ENCODE measurements around the gene HSPD1. TPM values are rescaled to one million over a fixed set of nuclear protein-coding genes. Genes with fewer than 3 reads are reported as not detected.

HSPD1 gene
- total RNA-seq, 4 donors from 2014 or later, result 120 to 145 (median 144) TPM

DNA sequence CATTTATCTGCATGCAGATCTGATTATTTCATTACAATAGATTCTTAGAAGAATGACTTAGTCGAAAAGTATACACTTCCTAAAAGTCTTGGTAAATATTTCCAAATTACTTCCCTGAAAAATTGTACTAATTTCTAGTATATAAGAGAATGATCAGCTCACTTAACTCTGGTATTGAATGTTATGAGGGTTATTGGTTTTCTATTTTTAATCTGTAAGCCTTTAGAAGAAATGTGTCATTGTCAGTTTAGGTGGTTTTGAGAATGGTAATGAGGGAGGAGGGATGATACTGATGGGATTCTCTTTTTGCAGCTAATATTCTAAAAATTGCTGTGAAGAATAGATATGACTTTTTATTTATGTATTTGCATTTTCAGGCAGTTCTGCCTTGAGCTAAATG, 40.1 kb upstream of the HSPD1 start:
- TF ChIP-seq EP300 (IDR thresholded peaks at IDR 0.05), result no peak
- TF ChIP-seq, protein P1, sequence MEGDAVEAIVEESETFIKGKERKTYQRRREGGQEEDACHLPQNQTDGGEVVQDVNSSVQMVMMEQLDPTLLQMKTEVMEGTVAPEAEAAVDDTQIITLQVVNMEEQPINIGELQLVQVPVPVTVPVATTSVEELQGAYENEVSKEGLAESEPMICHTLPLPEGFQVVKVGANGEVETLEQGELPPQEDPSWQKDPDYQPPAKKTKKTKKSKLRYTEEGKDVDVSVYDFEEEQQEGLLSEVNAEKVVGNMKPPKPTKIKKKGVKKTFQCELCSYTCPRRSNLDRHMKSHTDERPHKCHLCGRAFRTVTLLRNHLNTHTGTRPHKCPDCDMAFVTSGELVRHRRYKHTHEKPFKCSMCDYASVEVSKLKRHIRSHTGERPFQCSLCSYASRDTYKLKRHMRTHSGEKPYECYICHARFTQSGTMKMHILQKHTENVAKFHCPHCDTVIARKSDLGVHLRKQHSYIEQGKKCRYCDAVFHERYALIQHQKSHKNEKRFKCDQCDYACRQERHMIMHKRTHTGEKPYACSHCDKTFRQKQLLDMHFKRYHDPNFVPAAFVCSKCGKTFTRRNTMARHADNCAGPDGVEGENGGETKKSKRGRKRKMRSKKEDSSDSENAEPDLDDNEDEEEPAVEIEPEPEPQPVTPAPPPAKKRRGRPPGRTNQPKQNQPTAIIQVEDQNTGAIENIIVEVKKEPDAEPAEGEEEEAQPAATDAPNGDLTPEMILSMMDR (IDR thresholded peaks at IDR 0.05), result no peak
- no peak for TF ChIP-seq POLR2AphosphoS5 (IDR thresholded peaks at IDR 0.05)
- TF ChIP-seq POLR2A (IDR thresholded peaks at IDR 0.05), result no peak
- no peaks in the 10 kb centered on the region for H3K27me3 ChIP-seq
- peaks cover 0 to 75% of the 10 kb centered on the region in 2 donors for H3K36me3 ChIP-seq
- 67 to 71% methylated on average over 1 of the region's 1 CpG for WGBS, 2 donors (ENCODE audit: low coverage in 1 of 2)
- no peak for ATAC-seq
- H3K9me3 ChIP-seq, result no peaks in the 10 kb centered on the region
- H3K4me3 ChIP-seq, result no peak overlapping the region
- no peak overlapping the region for H3K27ac ChIP-seq
- H3K4me1 ChIP-seq, result peaks cover 0 to 9% (median 0%) of the 10 kb centered on the region in 3 donors

- peaks cover 0 to 61% of the 10 kb centered on the region in 2 donors for H3K36me3 ChIP-seq
- 14 to 61% methylated on average over 2 of the region's 2 CpGs for WGBS, 2 donors (ENCODE audit: low coverage in 1 of 2)
- no peak overlapping the region for H3K4me3 ChIP-seq
- no peaks in the 10 kb centered on the region for H3K9me3 ChIP-seq
- no peaks in the 10 kb centered on the region for H3K27me3 ChIP-seq
- ATAC-seq, result no peak
- TF ChIP-seq POLR2A (IDR thresholded peaks at IDR 0.05) (no peak), POLR2AphosphoS5 (IDR thresholded peaks at IDR 0.05) (no peak), EP300 (IDR thresholded peaks at IDR 0.05) (no peak)
- TF ChIP-seq, protein P1 (IDR thresholded peaks at IDR 0.05), result no peak
- no peak overlapping the region for H3K27ac ChIP-seq
- H3K4me1 ChIP-seq, result peaks cover 0 to 14% (median 0%) of the 10 kb centered on the region in 3 donors
Measured at GRCh38 chr2:197538412-197538811, 38.8 kb upstream of the HSPD1 start.

GRCh38 chr2:197517150-197517549, 17.5 kb upstream of the HSPD1 start:
- TF ChIP-seq, protein P1 (IDR thresholded peaks at IDR 0.05), result no peak
- TF ChIP-seq POLR2AphosphoS5 (IDR thresholded peaks at IDR 0.05) (no peak), EP300 (IDR thresholded peaks at IDR 0.05) (no peak), POLR2A (IDR thresholded peaks at IDR 0.05) (no peak)
- H3K27me3 ChIP-seq, result no peaks in the 10 kb centered on the region
- H3K4me3 ChIP-seq, result peak overlapping the region; percentile 58 to 82
- 26 to 31% methylated on average over 2 of the region's 2 CpGs for WGBS, 2 donors (ENCODE audit: low coverage in 1 of 2)
- H3K27ac ChIP-seq, result peak overlapping the region in 1 of 4 donors; percentile 97
- H3K36me3 ChIP-seq, result no peaks in the 10 kb centered on the region
- no peaks in the 10 kb centered on the region for H3K9me3 ChIP-seq
- peaks cover 0 to 52% (median 0%) of the 10 kb centered on the region in 3 donors for H3K4me1 ChIP-seq
- ATAC-seq, result no peak

- Histone ChIP-seq H3K27me3 (no peaks in the 10 kb centered on the region), H3K9me3 (no peaks in the 10 kb centered on the region), H3K4me1 (peaks cover 0 to 52% (median 0%) of the 10 kb centered on the region in 3 donors), H3K4me3 (peak overlapping the region; percentile 58 to 82), H3K36me3 (no peaks in the 10 kb centered on the region), H3K27ac (peak overlapping the region; percentile 69 to 97 (median 92))
- ATAC-seq, result no peak
- 0 to 5% methylated on average over 4 to 5 of the region's 17 CpGs for WGBS, 2 donors (ENCODE audit: low coverage in 1 of 2)
- TF ChIP-seq, protein P1 (IDR thresholded peaks at IDR 0.05), result no peak
- TF ChIP-seq POLR2AphosphoS5 (IDR thresholded peaks at IDR 0.05) (no peak), POLR2A (IDR thresholded peaks at IDR 0.05) (no peak), EP300 (IDR thresholded peaks at IDR 0.05) (no peak)
Measured at GRCh38 chr2:197516393-197516761, 16.7 kb upstream of the HSPD1 start.

- Histone ChIP-seq H3K27me3 (no peaks in the 10 kb centered on the region), H3K4me3 (peak within 1 kb of the TSS; percentile 58 to 82), H3K36me3 (no peaks in the 10 kb centered on the region), H3K4me1 (peaks cover 0 to 52% (median 0%) of the 10 kb centered on the region in 3 donors), H3K9me3 (no peaks in the 10 kb centered on the region), H3K27ac (peak within 1 kb of the TSS; percentile 82 to 97 (median 92))
- 0% methylated on average over 6 of the region's 66 CpGs; no CpG with 5 or more reads in 1 of the 2 donors for WGBS, 2 donors (ENCODE audit: low coverage in 1 of 2)
- ATAC-seq, result peak; percentile 99
- TF ChIP-seq EP300 (IDR thresholded peaks at IDR 0.05) (no peak), POLR2AphosphoS5 (IDR thresholded peaks at IDR 0.05) (peak; percentile 91), POLR2A (IDR thresholded peaks at IDR 0.05) (peak; percentile 78 to 84)
- TF ChIP-seq, protein P1 (IDR thresholded peaks at IDR 0.05), result peak in 2 of 4 experiments; percentile 14 to 26
Measured at GRCh38 chr2:197515739-197516392, 16.2 kb upstream of the HSPD1 start, which contains the start of gene MOB4. TSS of gene MOB4 (plus strand) at chr2:197516066. CDS start at chr2:197516087, 21 bp downstream.

Data from gastroesophageal sphincter (tissue), 4 donors.